Transverse colon (tissue), 4 donors: ENCODE data around the gene RELN.

ENCODE experiments used
- CTCF ChIP-seq, 5 experiments: fragments of 200-600 bp in 3 of 5; fragments of 450-650 bp in 2 of 5; sonication (generic) in 3 of 5; IDR thresholded peaks; 1 replicate in 2 of 5; 2 replicates in 3 of 5; pipeline ENCODE4 v1.5.1; 2016 to 2017; ENCODE audit warnings: antibody characterized with exemption in 5 of 5, inconsistent platforms in 3 of 5, mild to moderate bottlenecking in 2 of 5, moderate library complexity in 1 of 5
- EP300 ChIP-seq: sonication (generic); formaldehyde crosslinking; IDR thresholded peaks from one replicate; pipeline ENCODE4 v1.6.1; 2017; ENCODE audit warnings: antibody characterized with exemption, low read depth
- POLR2AphosphoS5 ChIP-seq, 3 donors: sonication (generic); formaldehyde crosslinking; IDR thresholded peaks; one replicate each; pipeline ENCODE4 v1.6.1; 2016; ENCODE audit warnings: antibody characterized with exemption in 3 of 3

GRCh38 chr7:103805346-103805745 is 184.1 kb downstream of the RELN start:
- TF ChIP-seq CTCF (IDR thresholded peaks at IDR 0.05) (no peak), EP300 (no peak), POLR2AphosphoS5 (IDR thresholded peaks at IDR 0.05) (no peak)
